ENCODE measurements around the gene CRELD2. TPM values are rescaled to one million over a fixed set of nuclear protein-coding genes. Genes with fewer than 3 reads are reported as not detected.

Gene CRELD2
- total RNA-seq, 1 donor from 2014 or later = 65.1 TPM

- ATAC-seq (no peak), DNase-seq (ENCODE audit: low spot score) (no peak)
Observed at GRCh38 chr22:49887064-49887451, 31.4 kb upstream of the CRELD2 start.

GRCh38 chr22:49887702-49888101 lies 30.7 kb upstream of the CRELD2 start:
- DNase-seq (ENCODE audit: low spot score) (no peak), ATAC-seq (no peak)

GRCh38 chr22:49889071-49889470 lies 29.4 kb upstream of the CRELD2 start:
- no peak for ATAC-seq
- no peak for DNase-seq (ENCODE audit: low spot score)

- no peak for ATAC-seq
Observed at GRCh38 chr22:49892226-49892899, 26.1 kb upstream of the CRELD2 start.

GRCh38 chr22:49893025-49893424 lies 25.4 kb upstream of the CRELD2 start:
- no peak for DNase-seq (ENCODE audit: low spot score)
- no peak for ATAC-seq

More at GRCh38 chr22:49892226-49892899, 26.1 kb upstream of the CRELD2 start:
- no peak for DNase-seq (ENCODE audit: low spot score)

- DNase-seq (ENCODE audit: low spot score) (no peak), ATAC-seq (peak; percentile 16)
Observed at GRCh38 chr22:49894322-49895054, 23.9 kb upstream of the CRELD2 start.

- no peak for ATAC-seq
- no peak for DNase-seq (ENCODE audit: low spot score)
Observed at GRCh38 chr22:49896201-49896600, 22.2 kb upstream of the CRELD2 start.

GRCh38 chr22:49897015-49897684 lies 21.3 kb upstream of the CRELD2 start:
- DNase-seq (ENCODE audit: low spot score) (no peak), ATAC-seq (no peak)

- DNase-seq (ENCODE audit: low spot score) (no peak), ATAC-seq (no peak)
Observed at GRCh38 chr22:49899530-49899929, 18.9 kb upstream of the CRELD2 start.

- no peak for DNase-seq (ENCODE audit: low spot score)
- ATAC-seq = no peak
Observed at GRCh38 chr22:49900441-49901230, 17.8 kb upstream of the CRELD2 start.

- ATAC-seq (no peak), DNase-seq (ENCODE audit: low spot score) (no peak)
Observed at GRCh38 chr22:49901457-49901856, 17.0 kb upstream of the CRELD2 start.

- DNase-seq (ENCODE audit: low spot score) (no peak), ATAC-seq (no peak)
Observed at GRCh38 chr22:49903322-49904039, 15.0 kb upstream of the CRELD2 start.

- DNase-seq (ENCODE audit: low spot score) (no peak), ATAC-seq (no peak)
Observed at GRCh38 chr22:49904040-49904369, 14.4 kb upstream of the CRELD2 start.

- ATAC-seq (no peak), DNase-seq (ENCODE audit: low spot score) (no peak)
Observed at GRCh38 chr22:49905465-49905864, 13.0 kb upstream of the CRELD2 start.

- ATAC-seq (no peak), DNase-seq (ENCODE audit: low spot score) (no peak)
Observed at GRCh38 chr22:49906071-49906798, 12.2 kb upstream of the CRELD2 start.

GRCh38 chr22:49906799-49907290 lies 11.6 kb upstream of the CRELD2 start:
- no peak for ATAC-seq

GRCh38 chr22:49907807-49908206 lies 10.6 kb upstream of the CRELD2 start:
- no peak for ATAC-seq
- DNase-seq (ENCODE audit: low spot score) = no peak

More at GRCh38 chr22:49906799-49907290, 11.6 kb upstream of the CRELD2 start:
- no peak for DNase-seq (ENCODE audit: low spot score)

- no peak for ATAC-seq
- DNase-seq (ENCODE audit: low spot score) = no peak
Observed at GRCh38 chr22:49909476-49910205, 8.8 kb upstream of the CRELD2 start.
